CD14-positive monocyte (primary cell): ENCODE measurements around the gene LOC128125822.

Experiments used
- DNase-seq, 3 donors: peaks; one replicate each; pipeline ENCODE4 v3.0.0-alpha.2; 2011 to 2022
- H2AFZ ChIP-seq: 2 replicates; pipeline ENCODE4 v1.6.0; 2012; ENCODE audit warnings: mild to moderate bottlenecking, low read depth, low read length, inconsistent platforms; ENCODE audit not compliant: insufficient read depth, poor library complexity, severe bottlenecking
- H3K27ac ChIP-seq, 2 donors: 1 replicate in 1 of 2; 2 replicates in 1 of 2; pipeline ENCODE4 v1.5.1; 2012 to 2013; ENCODE audit warnings: low read length in 2 of 2, control low read depth in 1 of 2, inconsistent platforms in 1 of 2, low read depth in 1 of 2, mild to moderate bottlenecking in 1 of 2
- H3K27me3 ChIP-seq, 2 donors: one replicate each; pipeline versions ENCODE4 v1.6.0 to v1.6.1; 2011 to 2013; ENCODE audit warnings: low read length in 2 of 2; ENCODE audit not compliant: control insufficient read depth in 2 of 2, insufficient read depth in 2 of 2
- H3K36me3 ChIP-seq, 2 donors: replicated peaks in 1 of 2; 1 replicate in 1 of 2; 2 replicates in 1 of 2; pipeline versions ENCODE4 v1.5.1 to v1.6.1; 2012 to 2013; ENCODE audit warnings: low read length in 2 of 2, control low read depth in 1 of 2, inconsistent platforms in 1 of 2, mild to moderate bottlenecking in 1 of 2; ENCODE audit not compliant: insufficient read depth in 2 of 2, control insufficient read depth in 1 of 2
- H3K4me1 ChIP-seq, 2 donors: 1 replicate in 1 of 2; 2 replicates in 1 of 2; pipeline versions ENCODE4 v1.5.1 to v1.6.1; 2012 to 2013; ENCODE audit warnings: low read length in 2 of 2, control low read depth in 1 of 2, inconsistent platforms in 1 of 2, mild to moderate bottlenecking in 1 of 2, moderate library complexity in 1 of 2; ENCODE audit not compliant: insufficient read depth in 2 of 2, control insufficient read depth in 1 of 2
- H3K4me2 ChIP-seq: replicated peaks from 2 replicates; pipeline ENCODE3; 2012; ENCODE audit warnings: low read length, moderate library complexity, mild to moderate bottlenecking; ENCODE audit not compliant: poor library complexity, severe bottlenecking; ENCODE audit errors: extremely low read depth
- H3K4me3 ChIP-seq, 3 experiments: fragments of 200-600 bp in 1 of 3; sonication (generic) in 1 of 3; replicated peaks in 1 of 3; 1 replicate in 2 of 3; 2 replicates in 1 of 3; pipeline ENCODE4 v1.5.1; 2011 to 2013; ENCODE audit warnings: low read length in 3 of 3, mild to moderate bottlenecking in 3 of 3, control low read depth in 2 of 3, low read depth in 2 of 3, inconsistent platforms in 1 of 3, moderate library complexity in 1 of 3
- H3K79me2 ChIP-seq: 2 replicates; pipeline ENCODE4 v1.6.0; 2012; ENCODE audit warnings: mild to moderate bottlenecking, control low read depth, inconsistent platforms, low read length, moderate library complexity; ENCODE audit not compliant: insufficient read depth
- H3K9ac ChIP-seq: 2 replicates; pipeline ENCODE4 v1.6.0; 2017; ENCODE audit warnings: low read length, mild to moderate bottlenecking; ENCODE audit not compliant: insufficient read depth, poor library complexity, severe bottlenecking
- H3K9me3 ChIP-seq, 2 donors: replicated peaks in 1 of 2; 1 replicate in 1 of 2; 2 replicates in 1 of 2; pipeline versions ENCODE4 v1.5.1 to v1.6.1; 2012 to 2013; ENCODE audit warnings: low read length in 2 of 2, control low read depth in 1 of 2; ENCODE audit not compliant: control insufficient read depth in 1 of 2, insufficient read depth in 1 of 2
- H4K20me1 ChIP-seq: 2 replicates; pipeline ENCODE4 v1.6.0; 2012; ENCODE audit warnings: mild to moderate bottlenecking, low read length, control low read depth, moderate library complexity; ENCODE audit not compliant: insufficient read depth
- H3K27ac Mint-ChIP-seq, 7 donors: one replicate each; pipeline ENCODE4 v1.8.0; 2020; ENCODE audit warnings: mild to moderate bottlenecking in 7 of 7, mixed read lengths in 7 of 7, moderate library complexity in 6 of 7, inconsistent platforms in 2 of 7
- H3K27me3 Mint-ChIP-seq, 3 donors: one replicate each; pipeline ENCODE4 v1.8.0; 2021 to 2022; ENCODE audit warnings: low read depth in 3 of 3, mild to moderate bottlenecking in 3 of 3, mixed read lengths in 3 of 3, moderate library complexity in 3 of 3, inconsistent platforms in 1 of 3
- H3K36me3 Mint-ChIP-seq, 2 donors: one replicate each; pipeline ENCODE4 v1.8.0; 2020; ENCODE audit warnings: mixed read lengths in 2 of 2, inconsistent platforms in 1 of 2, mild to moderate bottlenecking in 1 of 2
- H3K4me1 Mint-ChIP-seq: one replicate; pipeline ENCODE4 v1.8.0; 2020; ENCODE audit warnings: mild to moderate bottlenecking, mixed read lengths
- H3K4me3 Mint-ChIP-seq, 2 donors: one replicate each; pipeline ENCODE4 v1.8.0; 2020; ENCODE audit warnings: mild to moderate bottlenecking in 2 of 2, mixed read lengths in 2 of 2, moderate library complexity in 1 of 2
- H3K9me3 Mint-ChIP-seq, 7 donors: one replicate each; pipeline ENCODE4 v1.8.0; 2020 to 2022; ENCODE audit warnings: mixed read lengths in 7 of 7, mild to moderate bottlenecking in 6 of 7, moderate library complexity in 6 of 7, inconsistent platforms in 2 of 7
- CTCF ChIP-seq: fragments of 200-600 bp; IDR thresholded peaks from one replicate; pipeline ENCODE4 v1.8.0; 2022; ENCODE audit warnings: antibody characterized with exemption, mild to moderate bottlenecking
- WGBS: methylation state at CpG from one replicate; pipeline ENCODE4 v1.1.5; 2013; ENCODE audit warnings: missing lambda C conversion rate; ENCODE audit not compliant: insufficient coverage; 5-methylcytosine and 5-hydroxymethylcytosine counted together
- intact Hi-C, 2 donors: fragments of 100-400 bp; cut with micrococcal nuclease; formaldehyde crosslinking; loops; one replicate each; pipeline versions ENCODE4 v1.15.0 to v1.15.1; 2023

LOC128125822 gene

GRCh38 chr6:63560801-63561287 is 11.4 kb upstream of the LOC128125822 start:
- H2AFZ ChIP-seq = no peak overlapping the region
- H3K4me1 Mint-ChIP-seq = no peaks in the 10 kb centered on the region
- no peak overlapping the region for H3K4me3 Mint-ChIP-seq
- H3K27ac ChIP-seq = no peak overlapping the region
- intact Hi-C loops = no loop called here
- H3K4me1 ChIP-seq = no peaks in the 10 kb centered on the region
- H3K4me2 ChIP-seq = no peak overlapping the region
- no peaks in the 10 kb centered on the region for H4K20me1 ChIP-seq
- no peak overlapping the region for H3K9ac ChIP-seq
- no CpG with 5 or more reads among the region's 1 CpG for WGBS
- H3K36me3 Mint-ChIP-seq = no peaks in the 10 kb centered on the region
- no peak for DNase-seq
- no peaks in the 10 kb centered on the region for H3K36me3 ChIP-seq
- TF ChIP-seq CTCF = no peak
- H3K27me3 Mint-ChIP-seq = peaks cover 0 to 1% (median under 1%) of the 10 kb centered on the region in 3 donors
- H3K79me2 ChIP-seq = no peaks in the 10 kb centered on the region
- no peak overlapping the region for H3K4me3 ChIP-seq
- no peak overlapping the region for H3K27ac Mint-ChIP-seq
- H3K9me3 ChIP-seq = no peaks in the 10 kb centered on the region
- H3K9me3 Mint-ChIP-seq = no peaks in the 10 kb centered on the region
- no peaks in the 10 kb centered on the region for H3K27me3 ChIP-seq

- no peaks in the 10 kb centered on the region for H3K79me2 ChIP-seq
Observed at GRCh38 chr6:63561288-63561687, 11.0 kb upstream of the LOC128125822 start.

More at GRCh38 chr6:63561288-63561687, 11.0 kb upstream of the LOC128125822 start:
- no peaks in the 10 kb centered on the region for H3K4me1 Mint-ChIP-seq
- no peak overlapping the region for H3K27ac ChIP-seq
- H3K4me3 ChIP-seq = no peak overlapping the region
- peaks cover 0 to 1% (median 0%) of the 10 kb centered on the region in 3 donors for H3K27me3 Mint-ChIP-seq
- TF ChIP-seq CTCF = no peak
- H3K27me3 ChIP-seq = no peaks in the 10 kb centered on the region
- H4K20me1 ChIP-seq = no peaks in the 10 kb centered on the region
- peaks cover 0 to 1% (median 0%) of the 10 kb centered on the region in 7 donors for H3K9me3 Mint-ChIP-seq
- no peaks in the 10 kb centered on the region for H3K9me3 ChIP-seq
- DNase-seq = no peak
- H3K4me1 ChIP-seq = no peaks in the 10 kb centered on the region
- no peaks in the 10 kb centered on the region for H3K36me3 ChIP-seq
- H2AFZ ChIP-seq = no peak overlapping the region
- no peak overlapping the region for H3K9ac ChIP-seq
- H3K4me2 ChIP-seq = no peak overlapping the region
- no peaks in the 10 kb centered on the region for H3K36me3 Mint-ChIP-seq
- intact Hi-C loops = no loop called here
- H3K4me3 Mint-ChIP-seq = no peak overlapping the region
- no CpG with 5 or more reads among the region's 2 CpGs for WGBS
- no peak overlapping the region for H3K27ac Mint-ChIP-seq
